ENCODE data around the gene BRMS1. TPM values are rescaled to one million over a fixed set of nuclear protein-coding genes. Genes with fewer than 3 reads are reported as not detected.
A peak's percentile ranks its signal among the peaks of the same experiment; 100 is the strongest.
"Not testable (repeated sequence)": the region's sequence is repeated elsewhere in the genome, so short reads cannot be mapped to it uniquely, and the experiment has no call there.

Gene BRMS1
- total and polyA plus RNA-seq, 5 donors, result 12.7 to 26.0 (median 15.0) TPM

DNA sequence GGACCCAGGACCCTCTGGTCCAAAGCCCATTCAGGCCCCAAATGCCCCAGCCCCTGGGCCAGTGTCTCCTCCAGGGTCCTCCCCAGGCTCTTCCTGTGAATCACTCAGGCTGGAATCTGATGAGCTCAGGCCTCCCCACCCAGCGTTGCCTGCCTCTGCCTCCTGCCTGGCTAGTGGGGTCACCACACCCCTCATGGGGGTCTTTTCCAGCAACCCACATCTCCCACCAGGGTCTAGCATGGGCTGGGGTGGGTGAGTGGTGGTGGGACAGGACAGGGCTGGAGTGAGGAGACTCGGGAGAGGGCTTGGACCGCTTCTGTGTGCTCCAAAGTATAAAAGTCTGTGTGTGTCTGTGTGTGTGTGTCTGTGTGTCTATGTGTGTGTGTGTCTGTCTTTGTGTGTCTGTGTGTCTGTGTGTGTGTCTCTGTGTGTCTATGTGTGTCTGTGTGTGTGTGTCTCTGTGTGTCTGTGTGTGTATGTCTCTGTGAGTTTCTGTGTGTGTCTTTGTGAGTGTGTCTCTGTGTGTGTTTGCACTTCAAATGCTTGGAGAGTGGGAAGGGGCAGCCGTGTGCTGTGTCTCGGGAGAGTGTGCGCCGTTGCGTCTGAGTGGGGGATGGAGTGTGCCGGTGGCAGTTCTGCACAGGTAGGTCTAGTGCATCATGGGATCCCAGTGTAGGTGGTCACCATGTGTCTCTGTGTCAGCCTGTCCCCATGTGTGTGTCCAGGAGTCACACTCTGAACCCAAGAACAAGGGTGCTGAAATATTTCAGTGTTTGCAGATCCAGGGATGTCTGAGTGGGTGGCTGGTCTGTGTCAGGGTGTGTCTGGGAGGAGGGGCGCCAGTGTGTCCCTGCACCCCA, 17.5 kb downstream of the BRMS1 start:
- ATAC-seq (peak; percentile 10 to 56), DNase-seq (peak; percentile 29 to 55 (median 44))
- Histone ChIP-seq H3K4me3 (ENCODE audit: low read length) (no peak overlapping the region), H3K4me1 (ENCODE audit: control insufficient read depth, insufficient read depth, low read length) (no peaks in the 10 kb centered on the region), H3K27ac (ENCODE audit: low read length) (peak overlapping the region; percentile 39), H3K9me3 (ENCODE audit: control insufficient read depth, low read length) (no peaks in the 10 kb centered on the region), H3K27me3 (ENCODE audit: control insufficient read depth, insufficient read depth) (no peaks in the 10 kb centered on the region)
- intact Hi-C loops (cut with DNase I), result loop anchor here in 2 of 4 donors (2.0 kb wide), 2 partner anchors 15 to 17 kb away; no protein-coding TSS in a partner anchor
- 78% methylated on average over 10 of the region's 10 CpGs for WGBS

DNA sequence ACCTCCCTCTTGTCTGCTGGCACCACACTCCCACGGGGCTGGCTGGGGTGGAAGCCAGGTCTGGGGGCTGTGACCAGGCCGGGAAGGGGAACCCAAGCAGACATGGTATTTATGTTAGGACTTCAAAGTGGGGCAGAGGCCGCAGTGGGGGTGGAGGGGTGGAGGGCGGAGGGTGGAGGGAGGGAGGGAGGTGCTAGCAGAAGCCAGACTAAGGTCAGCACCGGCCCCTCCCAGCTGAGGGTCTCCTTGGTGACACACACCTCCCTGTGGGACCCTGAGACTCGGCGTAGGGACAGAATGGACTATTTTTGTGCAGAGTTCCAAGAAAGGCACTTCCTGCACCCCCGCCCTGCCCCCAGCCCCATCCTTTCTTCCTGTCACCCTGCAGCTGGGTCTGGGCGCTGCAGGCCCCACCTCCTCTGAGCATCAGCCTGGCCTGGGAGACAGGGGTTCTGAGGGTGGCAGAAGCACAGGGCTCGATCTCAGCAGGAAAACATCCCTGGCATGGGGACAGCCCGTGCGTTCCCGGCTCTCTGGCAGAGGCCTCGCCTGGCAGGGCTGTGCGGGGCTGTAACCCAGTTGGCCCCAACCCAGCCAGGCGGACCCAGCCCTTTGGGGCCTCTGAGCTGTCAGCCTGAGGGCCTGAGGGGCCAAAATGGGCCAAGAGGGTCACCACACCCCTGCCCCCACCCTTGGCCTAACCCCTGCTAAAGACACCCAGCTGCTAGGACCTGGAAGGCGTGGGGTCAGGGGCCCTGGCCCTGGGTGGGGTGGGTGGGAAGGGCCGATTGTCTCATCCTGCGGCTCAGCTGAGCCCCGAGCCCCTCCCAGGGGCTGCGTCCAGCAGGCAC, 18.4 kb downstream of the BRMS1 start:
- peak overlapping the region; percentile 39 for H3K27ac ChIP-seq (ENCODE audit: low read length)
- H3K9me3 ChIP-seq (ENCODE audit: control insufficient read depth, low read length), result no peaks in the 10 kb centered on the region
- 30% methylated on average over 21 of the region's 21 CpGs for WGBS
- peak; percentile 60 to 62 for ATAC-seq
- no peaks in the 10 kb centered on the region for H3K27me3 ChIP-seq (ENCODE audit: control insufficient read depth, insufficient read depth)
- H3K4me3 ChIP-seq (ENCODE audit: low read length), result no peak overlapping the region
- intact Hi-C loops (cut with DNase I), result no loop called here
- no peaks in the 10 kb centered on the region for H3K4me1 ChIP-seq (ENCODE audit: control insufficient read depth, insufficient read depth, low read length)
- DNase-seq, result peak; percentile 82 to 90 (median 88)

DNA sequence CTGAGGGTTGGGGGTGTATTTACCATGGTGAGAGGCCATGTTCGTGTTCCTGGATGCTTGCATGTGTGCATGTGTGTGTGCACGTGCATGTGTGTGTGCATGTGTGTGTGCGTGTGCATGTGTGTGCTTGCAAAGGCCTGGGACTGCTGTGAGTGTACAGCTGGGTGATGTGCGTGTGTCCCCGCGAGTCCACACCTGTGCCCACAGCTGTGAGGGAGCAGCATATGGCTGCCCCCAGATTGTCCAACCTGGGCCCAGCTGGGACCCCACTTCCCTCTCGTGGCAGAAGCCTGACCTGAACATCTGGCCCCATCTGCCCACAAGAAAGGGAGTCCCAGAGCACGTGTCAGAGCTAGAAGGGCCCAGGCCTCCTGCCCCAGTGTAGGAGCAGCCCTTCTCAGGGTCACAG, 19.6 kb downstream of the BRMS1 start:
- Histone ChIP-seq H3K27me3 (ENCODE audit: control insufficient read depth, insufficient read depth) (no peaks in the 10 kb centered on the region), H3K27ac (ENCODE audit: low read length) (no peak overlapping the region), H3K4me1 (ENCODE audit: control insufficient read depth, insufficient read depth, low read length) (no peaks in the 10 kb centered on the region), H3K4me3 (ENCODE audit: low read length) (no peak overlapping the region), H3K9me3 (ENCODE audit: control insufficient read depth, low read length) (no peaks in the 10 kb centered on the region)
- DNase-seq, result peak in 1 of 3 donors; percentile 50
- intact Hi-C loops (cut with DNase I), result no loop called here
- 80% methylated on average over 8 of the region's 8 CpGs for WGBS
- ATAC-seq, result no peak

DNA sequence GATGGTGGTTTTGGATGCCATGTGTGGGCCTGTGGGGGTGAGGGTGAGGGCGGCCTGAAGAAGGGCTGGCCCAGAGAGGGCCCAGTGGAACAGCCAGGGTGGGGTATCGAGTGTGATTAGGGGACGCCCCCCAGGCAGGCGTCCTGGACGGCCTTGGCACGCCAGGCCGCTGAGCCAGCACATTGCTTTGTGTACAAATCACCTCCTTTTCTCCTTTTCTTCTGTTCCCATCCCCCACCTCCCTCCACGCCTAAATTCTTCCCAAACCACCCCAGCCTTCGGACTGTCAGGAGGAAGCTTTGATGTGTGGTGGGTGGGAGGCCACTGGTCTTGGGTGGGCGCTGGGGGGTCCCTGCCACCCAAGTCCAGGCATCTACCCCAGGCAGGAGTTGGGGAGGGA, 20.2 kb downstream of the BRMS1 start:
- no peaks in the 10 kb centered on the region for H3K9me3 ChIP-seq (ENCODE audit: control insufficient read depth, low read length)
- no peak overlapping the region for H3K4me3 ChIP-seq (ENCODE audit: low read length)
- WGBS, result 85% methylated on average over 10 of the region's 10 CpGs
- H3K27me3 ChIP-seq (ENCODE audit: control insufficient read depth, insufficient read depth), result no peaks in the 10 kb centered on the region
- no peak overlapping the region for H3K27ac ChIP-seq (ENCODE audit: low read length)
- intact Hi-C loops (cut with DNase I), result no loop called here
- DNase-seq (peak in 2 of 3 donors; percentile 58 to 65), ATAC-seq (no peak)
- no peaks in the 10 kb centered on the region for H3K4me1 ChIP-seq (ENCODE audit: control insufficient read depth, insufficient read depth, low read length)

DNA sequence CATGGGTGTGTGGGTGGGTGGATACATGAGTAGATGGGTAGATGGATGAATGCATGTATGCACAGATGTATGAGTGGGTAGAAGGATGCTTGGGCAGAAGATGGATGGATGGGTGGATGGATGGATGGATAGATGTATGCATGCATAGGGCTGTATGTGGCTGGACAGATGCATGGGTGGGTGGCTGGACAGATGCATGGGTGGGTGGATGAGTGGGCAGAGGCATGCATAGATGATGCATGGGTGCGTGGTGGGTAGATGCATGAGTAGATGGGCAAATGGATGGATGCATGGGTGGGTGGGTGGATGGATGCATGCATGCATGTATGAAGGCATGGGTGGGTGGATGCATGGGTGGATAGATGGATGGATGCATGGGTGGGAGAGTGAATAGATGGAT, 21.2 kb downstream of the BRMS1 start:
- WGBS, result 100% methylated on average over 1 of the region's 1 CpG
- DNase-seq, result peak in 2 of 3 donors; percentile 6 to 10

DNA sequence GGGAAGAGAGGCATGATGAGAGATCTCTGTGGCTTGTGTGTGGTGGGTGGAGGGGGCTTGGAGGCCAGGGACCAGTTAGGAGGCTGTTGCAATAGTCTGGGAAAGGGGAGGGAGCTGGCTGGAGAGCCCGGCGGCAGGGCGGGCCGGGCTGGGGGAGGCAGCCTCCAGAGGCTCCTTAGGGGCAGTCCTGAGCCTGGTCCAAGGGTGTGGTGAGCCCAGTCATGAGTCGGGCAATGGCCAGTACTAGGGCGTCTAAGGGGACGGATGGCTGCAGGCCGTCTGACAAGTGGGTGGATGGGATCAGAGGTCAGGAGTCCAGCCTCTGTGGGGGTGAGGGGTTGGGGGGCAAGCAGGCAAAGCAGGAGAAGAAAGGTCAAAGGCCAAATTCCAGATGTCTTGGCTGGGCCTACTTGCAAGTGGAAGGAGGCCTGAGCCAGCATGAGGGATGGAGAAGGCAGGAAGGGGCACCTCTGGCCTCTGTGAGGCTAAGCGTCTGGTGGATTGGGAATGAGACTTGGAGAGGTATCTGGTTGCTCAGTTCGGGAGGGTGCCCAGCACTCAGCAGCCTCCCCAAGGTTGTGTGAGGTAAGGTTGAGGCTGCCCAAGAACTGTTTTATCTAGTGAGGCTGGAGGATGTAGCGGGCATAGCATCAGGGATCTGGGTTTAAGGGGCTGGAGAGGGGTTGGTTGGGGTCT, 22.0 kb downstream of the BRMS1 start:
- WGBS, result 72% methylated on average over 11 of the region's 11 CpGs
- Histone ChIP-seq H3K4me1 (ENCODE audit: control insufficient read depth, insufficient read depth, low read length) (peaks cover 2% of the 10 kb centered on the region), H3K9me3 (ENCODE audit: control insufficient read depth, low read length) (no peaks in the 10 kb centered on the region), H3K27ac (ENCODE audit: low read length) (no peak overlapping the region), H3K4me3 (ENCODE audit: low read length) (no peak overlapping the region), H3K27me3 (ENCODE audit: control insufficient read depth, insufficient read depth) (no peaks in the 10 kb centered on the region)
- DNase-seq, result peak; percentile 88 to 94 (median 92)
- ATAC-seq, result peak; percentile 62 to 81
- intact Hi-C loops (cut with DNase I), result no loop called here

More for the DNA sequence above, 21.2 kb downstream of the BRMS1 start:
- Histone ChIP-seq H3K9me3 (ENCODE audit: control insufficient read depth, low read length) (no peaks in the 10 kb centered on the region), H3K4me3 (ENCODE audit: low read length) (no peak overlapping the region), H3K4me1 (ENCODE audit: control insufficient read depth, insufficient read depth, low read length) (no peaks in the 10 kb centered on the region), H3K27me3 (ENCODE audit: control insufficient read depth, insufficient read depth) (no peaks in the 10 kb centered on the region), H3K27ac (ENCODE audit: low read length) (no peak overlapping the region)
- ATAC-seq, result no peak
- intact Hi-C loops (cut with DNase I), result no loop called here

DNA sequence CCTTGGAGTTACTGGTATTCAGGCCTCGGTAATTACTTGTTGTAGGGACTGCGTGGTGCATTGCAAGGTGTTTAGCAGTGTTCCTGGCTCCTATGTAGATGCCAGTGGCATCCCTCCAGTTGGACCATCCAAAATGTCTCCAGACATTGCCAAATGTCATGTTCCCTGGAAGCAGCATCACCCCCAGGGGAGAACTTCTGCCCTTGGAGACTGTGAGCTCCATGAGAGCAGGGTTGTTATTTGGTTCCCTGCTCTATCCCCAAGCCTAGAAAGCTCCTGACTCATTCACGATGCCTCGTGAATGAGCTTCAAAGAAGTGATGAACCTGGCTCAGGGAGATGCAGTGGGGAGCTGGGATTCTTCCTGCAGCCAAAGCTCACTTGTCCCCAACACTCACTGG, 23.3 kb downstream of the BRMS1 start:
- Histone ChIP-seq H3K27me3 (ENCODE audit: control insufficient read depth, insufficient read depth) (no peaks in the 10 kb centered on the region), H3K27ac (ENCODE audit: low read length) (no peak overlapping the region), H3K4me1 (ENCODE audit: control insufficient read depth, insufficient read depth, low read length) (peaks cover 5% of the 10 kb centered on the region), H3K4me3 (ENCODE audit: low read length) (no peak overlapping the region), H3K9me3 (ENCODE audit: control insufficient read depth, low read length) (no peaks in the 10 kb centered on the region)
- 84% methylated on average over 4 of the region's 4 CpGs for WGBS
- peak in 1 of 3 donors; percentile 22 for DNase-seq
- ATAC-seq, result no peak
- intact Hi-C loops (cut with DNase I), result no loop called here

DNA sequence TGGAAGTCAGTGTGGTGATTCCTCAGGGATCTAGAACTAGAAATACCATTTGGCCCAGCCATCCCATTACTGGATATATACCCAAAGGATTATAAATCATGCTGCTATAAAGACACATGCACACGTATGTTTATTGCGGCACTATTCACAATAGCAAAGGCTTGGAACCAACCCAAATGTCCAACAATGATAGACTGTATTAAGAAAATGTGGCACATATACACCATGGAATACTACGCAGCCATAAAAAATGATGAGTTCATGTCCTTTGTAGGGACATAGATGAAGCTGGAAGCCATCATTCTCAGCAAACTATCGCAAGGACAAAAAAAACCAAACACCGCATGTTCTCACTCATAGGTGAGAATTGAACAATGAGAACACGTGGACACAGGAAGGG, 24.2 kb downstream of the BRMS1 start:
- intact Hi-C loops (cut with DNase I), result not testable (repeated sequence)

DNA sequence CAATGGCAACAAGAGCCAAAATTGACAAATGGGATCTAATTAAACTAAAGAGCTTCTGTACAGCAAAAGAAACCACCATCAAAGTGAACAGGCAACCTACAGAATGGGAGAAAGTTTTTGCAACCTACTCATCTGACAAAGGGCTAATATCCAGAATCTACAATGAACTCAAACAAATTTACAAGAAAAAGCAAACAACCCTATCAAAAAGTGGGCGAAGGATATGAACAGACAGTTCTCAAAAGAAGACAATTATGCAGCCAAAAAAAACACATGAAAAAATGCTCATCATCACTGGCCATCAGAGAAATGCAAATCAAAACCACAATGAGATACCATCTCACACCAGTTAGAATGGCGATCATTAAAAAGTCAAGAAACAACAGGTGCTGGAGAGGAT, 24.6 kb downstream of the BRMS1 start:
- H3K4me3 ChIP-seq (ENCODE audit: low read length); H3K4me1 ChIP-seq (ENCODE audit: control insufficient read depth, insufficient read depth, low read length); H3K27me3 ChIP-seq (ENCODE audit: control insufficient read depth, insufficient read depth); H3K9me3 ChIP-seq (ENCODE audit: control insufficient read depth, low read length); H3K27ac ChIP-seq (ENCODE audit: low read length); ATAC-seq; intact Hi-C loops (cut with DNase I); DNase-seq: not testable (repeated sequence)
- 100% methylated on average over 1 of the region's 2 CpGs for WGBS

More for the DNA sequence above, 24.2 kb downstream of the BRMS1 start:
- 83% methylated on average over 6 of the region's 6 CpGs for WGBS
- not testable (repeated sequence) for H3K9me3 ChIP-seq (ENCODE audit: control insufficient read depth, low read length); H3K4me3 ChIP-seq (ENCODE audit: low read length); DNase-seq; H3K27ac ChIP-seq (ENCODE audit: low read length); ATAC-seq; H3K27me3 ChIP-seq (ENCODE audit: control insufficient read depth, insufficient read depth); H3K4me1 ChIP-seq (ENCODE audit: control insufficient read depth, insufficient read depth, low read length)

DNA sequence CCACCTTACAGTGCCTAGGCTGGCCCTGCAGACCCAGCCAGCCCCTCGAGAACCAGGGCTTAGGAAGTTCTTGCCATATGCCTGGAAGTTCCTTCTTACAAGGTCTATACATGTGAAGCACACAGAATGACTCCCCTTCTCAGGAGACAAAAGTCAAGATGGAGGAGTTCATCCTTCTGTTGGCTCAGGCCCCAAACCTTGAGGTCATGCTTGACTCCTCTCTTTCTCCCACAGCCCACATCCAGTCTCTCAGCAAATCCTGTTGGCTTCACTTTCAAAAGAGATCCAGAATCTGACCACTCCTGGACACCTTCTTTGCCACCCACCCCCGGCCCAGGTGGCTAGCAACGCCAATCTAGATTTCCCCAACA, 26.3 kb downstream of the BRMS1 start:
- 79% methylated on average over 3 of the region's 3 CpGs for WGBS
- DNase-seq, result no peak

More for the DNA sequence above, 26.3 kb downstream of the BRMS1 start:
- no peak for ATAC-seq
- Histone ChIP-seq H3K9me3 (ENCODE audit: control insufficient read depth, low read length) (no peaks in the 10 kb centered on the region), H3K4me1 (ENCODE audit: control insufficient read depth, insufficient read depth, low read length) (peaks cover 5% of the 10 kb centered on the region), H3K27me3 (ENCODE audit: control insufficient read depth, insufficient read depth) (no peaks in the 10 kb centered on the region), H3K27ac (ENCODE audit: low read length) (no peak overlapping the region), H3K4me3 (ENCODE audit: low read length) (no peak overlapping the region)
- intact Hi-C loops (cut with DNase I), result loop anchor here in 1 of 4 donors (10.0 kb wide), 1 partner anchor 66 kb away; no protein-coding TSS in a partner anchor
